ENCODE results near the gene MIOX.

DNA sequence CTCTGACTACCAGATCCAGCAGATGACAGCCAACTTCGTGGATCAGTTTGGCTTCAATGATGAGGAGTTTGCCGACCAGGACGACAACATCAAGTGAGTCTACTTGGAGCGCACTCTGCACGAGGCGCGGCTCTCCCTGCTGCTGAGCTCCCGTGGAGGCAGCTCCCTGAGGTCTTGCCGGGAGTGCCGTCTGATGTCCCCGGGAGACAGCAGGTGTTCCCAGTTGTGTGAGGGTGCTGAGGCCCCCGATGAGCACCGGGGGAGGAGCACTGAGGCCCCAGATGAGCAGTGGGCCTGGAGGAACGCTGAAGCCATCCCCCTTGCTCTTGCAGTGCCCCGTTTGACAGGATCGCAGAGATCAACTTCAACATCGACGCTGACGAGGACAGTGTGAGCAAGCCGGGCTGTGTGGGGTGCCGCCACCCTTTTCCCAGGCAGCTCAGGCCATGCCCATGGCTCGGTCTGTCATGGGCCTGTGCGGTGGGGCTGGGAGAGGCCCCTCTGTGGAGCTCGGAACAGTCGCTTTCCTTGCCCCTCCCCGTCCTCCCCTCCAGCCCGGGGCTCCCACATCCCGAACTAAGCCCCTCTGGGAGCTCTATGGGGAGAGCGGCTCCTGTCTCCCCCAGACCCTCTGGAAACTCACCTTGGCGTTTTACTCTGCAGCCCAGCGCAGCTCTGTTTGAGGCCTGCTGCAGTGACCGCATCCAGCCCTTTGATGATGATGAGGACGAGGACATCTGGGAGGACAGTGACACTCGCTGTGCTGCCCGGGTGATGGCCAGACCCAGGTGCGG is 49.0 kb upstream of the MIOX start:
- TF ChIP-seq POLR2A (IDR thresholded peaks at IDR 0.05) (no peak), CTCF (IDR thresholded peaks at IDR 0.05) (no peak)
